ENCODE measurements around the gene FBXL20.

DNA sequence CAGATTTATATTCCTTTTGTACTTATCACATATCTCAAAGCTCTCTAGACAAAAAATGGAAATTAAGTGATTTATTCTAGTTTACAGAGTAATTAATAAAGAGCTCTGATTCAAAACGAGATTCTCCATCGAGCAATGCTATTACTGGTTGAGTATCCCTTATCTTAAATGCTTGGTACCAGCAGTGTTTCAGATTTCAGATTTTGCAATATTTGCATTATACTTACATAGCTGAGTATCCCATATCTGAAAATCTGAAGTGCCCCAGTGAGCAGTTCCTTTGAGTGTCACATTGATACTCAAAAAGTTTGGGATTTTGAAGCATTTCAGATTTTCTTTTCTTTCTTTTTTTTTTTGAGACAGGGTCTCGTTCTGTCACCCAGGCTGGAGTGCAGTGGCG, 118.3 kb downstream of the FBXL20 start:
- no peak for TF ChIP-seq EZH2phosphoT487 (IDR thresholded peaks at IDR 0.05; ENCODE audit: insufficient read depth, low read depth)
- TF ChIP-seq EZH2 (IDR thresholded peaks at IDR 0.05; ENCODE audit: insufficient read depth, poor library complexity, severe bottlenecking), result no peak

Data from GM23248 (cell line).